ENCODE data around the gene POP5. TPM values are rescaled to one million over a fixed set of nuclear protein-coding genes. Genes with fewer than 3 reads are reported as not detected.
A peak's percentile ranks its signal among the peaks of the same experiment; 100 is the strongest.

POP5 gene, protein sequence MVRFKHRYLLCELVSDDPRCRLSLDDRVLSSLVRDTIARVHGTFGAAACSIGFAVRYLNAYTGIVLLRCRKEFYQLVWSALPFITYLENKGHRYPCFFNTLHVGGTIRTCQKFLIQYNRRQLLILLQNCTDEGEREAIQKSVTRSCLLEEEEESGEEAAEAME
- total RNA-seq = 10 to 100 TPM; 42.9 to 86.8 (median 59.0) TPM
- 100 to 1,000 TPM; 116 to 141 TPM for polyA plus RNA-seq
- 21.7 reads per million, percentile 52 among the genes with 10 or more reads in this experiment for total RNA-seq

- Histone ChIP-seq H3K4me1 (ENCODE audit: control insufficient read depth in 2 of 2, insufficient read depth in 2 of 2, low read length in 2 of 2) (peaks cover 4 to 21% of the 10 kb centered on the region in 2 donors), H3K9me3 (ENCODE audit: control insufficient read depth in 2 of 3, low read length in 3 of 3) (no peaks in the 10 kb centered on the region), H3K27me3 (ENCODE audit: control insufficient read depth in 2 of 2, insufficient read depth in 2 of 2, low read length in 2 of 2) (no peaks in the 10 kb centered on the region), H3K4me3 (ENCODE audit: low read length) (peak within 1 kb of the TSS; percentile 99), H3K36me3 (ENCODE audit: control insufficient read depth in 2 of 3, insufficient read depth in 3 of 3, low read length in 3 of 3) (peaks cover 4 to 29% (median 11%) of the 10 kb centered on the region in 3 experiments), H3K27ac (ENCODE audit: low read depth, low read length) (peak within 1 kb of the TSS; percentile 77)
- H3K36me3 Mint-ChIP-seq = peaks cover 0 to 12% (median 3%) of the 10 kb centered on the region in 5 donors
- peak; percentile 72 to 93 (median 89) for DNase-seq
- CTCF ChIA-PET = interaction anchor here (0.6 to 2.6 kb wide), 8 partner anchors 63 to 1918 kb away, joined by 3 to 16 read pairs (median 4); no protein-coding TSS in a partner anchor
- H3K27ac Mint-ChIP-seq = peak within 1 kb of the TSS; percentile 81 to 97 (median 94)
- POLR2A ChIA-PET = interaction anchor here (0.5 to 4.5 kb wide), 23 partner anchors 7 to 641 kb away, joined by 3 to 26 read pairs (median 4); partner anchors contain the start of genes COQ5, COX6A1, DYNLL1 and MLEC
- peak within 1 kb of the TSS; percentile 95 to 99 (median 98) for H3K4me3 Mint-ChIP-seq
- peaks cover 0 to 4% (median 0%) of the 10 kb centered on the region in 11 donors for H3K9me3 Mint-ChIP-seq
- H3K27me3 Mint-ChIP-seq = peaks cover 0 to 27% (median 7%) of the 10 kb centered on the region in 5 donors
- ATAC-seq = peak; percentile 97
- H3K4me1 Mint-ChIP-seq = peaks cover 24 to 47% (median 34%) of the 10 kb centered on the region in 7 donors
- intact Hi-C loops (cut with micrococcal nuclease) = loop anchor here (1.0 to 10.0 kb wide), 13 partner anchors 47 to 1921 kb away; partner anchors contain the start of genes ACADS (in 2 of the 2), RNF10 (in 2 of the 2), C12orf43 (in 1 of the 2) and COQ5 (in 1 of the 2)
Observed at GRCh38 chr12:120580787-120581723, at the start of gene POP5. Gene POP5, minus strand, starts transcription at chr12:120581402. Its CDS starts 40 bp downstream, at chr12:120581362.

DNA sequence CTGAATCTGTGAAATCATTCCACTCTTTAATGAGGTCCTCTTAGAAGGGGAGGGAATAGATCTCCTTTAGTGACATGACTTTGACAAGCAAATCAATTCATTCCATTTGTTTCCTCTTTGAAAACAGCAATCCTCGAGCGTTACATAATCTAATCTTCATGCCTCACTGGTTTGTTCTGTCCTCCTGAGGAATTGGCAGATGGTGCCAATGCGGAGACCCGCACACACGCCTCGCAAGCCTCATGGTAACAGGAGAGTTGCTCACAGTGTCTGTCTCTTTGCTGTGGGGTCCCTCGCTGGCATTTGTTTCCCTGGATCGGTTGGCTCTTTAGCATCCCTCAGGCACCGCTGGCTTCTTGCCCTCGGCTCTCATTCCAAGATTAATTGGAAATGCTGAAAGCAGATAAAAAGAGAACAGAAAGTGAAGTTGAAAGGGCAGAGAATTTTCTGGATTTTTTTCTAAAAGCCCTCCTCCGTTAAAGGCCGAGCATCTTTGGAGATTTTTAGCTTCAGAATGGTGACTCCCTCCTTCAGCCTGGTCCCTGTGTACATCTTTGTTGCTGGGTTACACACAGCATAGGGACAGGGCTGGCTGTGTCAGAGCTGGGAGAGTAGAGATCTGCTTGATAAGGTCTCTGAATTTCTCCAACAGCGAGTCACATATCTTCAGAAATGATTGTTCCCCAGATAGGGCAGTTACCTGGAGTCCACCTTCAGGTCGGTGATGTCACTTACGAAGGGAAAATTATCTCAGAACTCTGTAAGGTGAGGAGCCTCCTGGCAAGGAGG is 49.1 kb upstream of the POP5 start:
- Histone ChIP-seq H3K27ac (ENCODE audit: low read depth, low read length) (no peak overlapping the region), H3K9me3 (ENCODE audit: control insufficient read depth in 2 of 3, low read length in 3 of 3) (no peaks in the 10 kb centered on the region), H3K4me1 (ENCODE audit: control insufficient read depth in 2 of 2, insufficient read depth in 2 of 2, low read length in 2 of 2) (no peaks in the 10 kb centered on the region), H3K4me3 (ENCODE audit: low read length) (no peak overlapping the region), H3K36me3 (ENCODE audit: control insufficient read depth in 2 of 3, insufficient read depth in 3 of 3, low read length in 3 of 3) (no peaks in the 10 kb centered on the region), H3K27me3 (ENCODE audit: control insufficient read depth in 2 of 2, insufficient read depth in 2 of 2, low read length in 2 of 2) (no peaks in the 10 kb centered on the region)
- Mint-ChIP-seq H3K36me3 (no peaks in the 10 kb centered on the region), H3K27me3 (peaks cover 0 to 27% (median 5%) of the 10 kb centered on the region in 5 donors), H3K9me3 (no peaks in the 10 kb centered on the region), H3K4me3 (no peak overlapping the region), H3K4me1 (no peaks in the 10 kb centered on the region), H3K27ac (no peak overlapping the region)
- DNase-seq = no peak
- POLR2A ChIA-PET = no interaction called here
- intact Hi-C loops (cut with micrococcal nuclease) = no loop called here
- ATAC-seq = no peak
- CTCF ChIA-PET = no interaction called here

- Mint-ChIP-seq H3K36me3 (no peaks in the 10 kb centered on the region), H3K27me3 (peaks cover 0 to 19% (median 5%) of the 10 kb centered on the region in 5 donors), H3K4me1 (no peaks in the 10 kb centered on the region), H3K4me3 (no peak overlapping the region), H3K27ac (no peak overlapping the region), H3K9me3 (no peaks in the 10 kb centered on the region)
- CTCF ChIA-PET = no interaction called here
- H3K36me3 ChIP-seq (ENCODE audit: control insufficient read depth in 2 of 3, insufficient read depth in 3 of 3, low read length in 3 of 3) = no peaks in the 10 kb centered on the region
- no peaks in the 10 kb centered on the region for H3K27me3 ChIP-seq (ENCODE audit: control insufficient read depth in 2 of 2, insufficient read depth in 2 of 2, low read length in 2 of 2)
- no peak overlapping the region for H3K4me3 ChIP-seq (ENCODE audit: low read length)
- DNase-seq (no peak), ATAC-seq (no peak)
- intact Hi-C loops (cut with micrococcal nuclease) = no loop called here
- no peaks in the 10 kb centered on the region for H3K4me1 ChIP-seq (ENCODE audit: control insufficient read depth in 2 of 2, insufficient read depth in 2 of 2, low read length in 2 of 2)
- H3K9me3 ChIP-seq (ENCODE audit: control insufficient read depth in 2 of 3, low read length in 3 of 3) = no peaks in the 10 kb centered on the region
- POLR2A ChIA-PET = no interaction called here
- no peak overlapping the region for H3K27ac ChIP-seq (ENCODE audit: low read depth, low read length)
Observed at GRCh38 chr12:120628919-120629318, 47.7 kb upstream of the POP5 start.

DNA sequence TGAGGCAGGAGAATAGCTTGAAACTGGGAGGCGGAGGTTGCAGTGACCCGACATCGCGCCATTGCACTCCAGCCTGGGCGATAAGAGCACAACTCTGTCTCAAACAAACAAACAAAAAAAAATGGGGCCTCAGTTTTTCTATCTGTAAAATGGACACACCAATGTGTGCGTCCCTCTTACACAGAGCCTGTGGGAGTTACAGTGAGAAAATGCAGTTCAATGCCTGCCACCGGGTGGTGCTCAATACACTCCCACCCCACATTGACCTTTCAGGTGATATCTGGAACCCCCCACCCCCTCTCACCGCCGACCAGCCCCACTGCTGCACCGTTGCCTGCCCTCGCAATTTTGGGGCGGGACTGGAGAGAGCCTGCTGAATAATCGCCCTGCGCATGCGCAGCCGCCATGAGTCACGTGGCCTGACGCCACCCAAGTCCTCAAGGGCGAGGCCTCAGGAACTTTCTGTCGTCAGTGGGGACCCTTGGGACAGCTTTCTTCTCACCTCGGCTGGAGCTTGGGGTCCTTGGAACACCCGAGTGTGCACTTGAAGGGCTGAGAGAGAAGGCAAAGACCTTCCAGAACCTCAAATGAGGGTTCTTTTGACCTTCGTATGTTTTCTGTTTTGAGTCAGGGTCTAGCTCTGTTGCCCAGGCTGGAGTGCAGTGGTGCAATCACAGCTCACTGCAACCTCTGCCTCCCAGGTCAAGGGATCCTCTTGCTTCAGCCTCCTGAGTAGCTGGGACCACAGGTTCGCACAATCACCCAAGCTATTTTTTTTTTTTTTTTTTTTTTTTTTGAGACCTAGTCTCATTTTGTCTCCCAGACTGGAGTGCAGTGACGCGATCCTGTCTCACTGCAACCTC is 44.6 kb upstream of the POP5 start:
- Mint-ChIP-seq H3K27ac (no peak overlapping the region), H3K27me3 (peaks cover 1 to 13% (median 2%) of the 10 kb centered on the region in 5 donors), H3K4me3 (no peak overlapping the region), H3K4me1 (no peaks in the 10 kb centered on the region), H3K36me3 (no peaks in the 10 kb centered on the region), H3K9me3 (no peaks in the 10 kb centered on the region)
- POLR2A ChIA-PET = interaction anchor here (0.7 kb wide), 1 partner anchor 147 kb away, joined by 3 read pairs; no protein-coding TSS in a partner anchor
- Histone ChIP-seq H3K4me3 (ENCODE audit: low read length) (no peak overlapping the region), H3K27me3 (ENCODE audit: control insufficient read depth in 2 of 2, insufficient read depth in 2 of 2, low read length in 2 of 2) (no peaks in the 10 kb centered on the region), H3K4me1 (ENCODE audit: control insufficient read depth in 2 of 2, insufficient read depth in 2 of 2, low read length in 2 of 2) (no peaks in the 10 kb centered on the region), H3K36me3 (ENCODE audit: control insufficient read depth in 2 of 3, insufficient read depth in 3 of 3, low read length in 3 of 3) (no peaks in the 10 kb centered on the region), H3K27ac (ENCODE audit: low read depth, low read length) (no peak overlapping the region), H3K9me3 (ENCODE audit: control insufficient read depth in 2 of 3, low read length in 3 of 3) (no peaks in the 10 kb centered on the region)
- intact Hi-C loops (cut with micrococcal nuclease) = no loop called here
- CTCF ChIA-PET = interaction anchor here (0.8 kb wide), 1 partner anchor 23 kb away, joined by 3 read pairs; no protein-coding TSS in a partner anchor
- DNase-seq (peak in 2 of 9 donors; percentile 2), ATAC-seq (no peak)

DNA sequence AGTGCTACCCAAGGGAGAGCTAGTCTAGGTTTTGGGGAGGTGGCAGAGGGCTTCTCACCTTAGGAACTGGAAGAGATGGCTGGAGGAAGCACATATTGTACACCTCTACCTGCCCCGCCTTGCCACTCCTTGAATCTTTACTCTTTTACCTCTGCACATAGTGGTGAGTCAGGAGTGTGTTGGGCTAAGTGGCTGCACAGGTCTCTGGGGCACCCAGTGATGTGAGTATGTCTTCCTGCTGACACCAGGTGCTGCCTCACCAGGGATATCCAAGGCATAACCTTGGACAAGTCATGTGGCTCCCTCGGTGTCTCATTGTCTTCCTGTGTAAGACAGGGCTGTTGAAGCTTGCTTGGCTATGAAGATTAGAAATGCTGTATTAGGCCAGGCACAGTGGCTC is 39.4 kb upstream of the POP5 start:
- Histone ChIP-seq H3K9me3 (ENCODE audit: control insufficient read depth in 2 of 3, low read length in 3 of 3) (no peaks in the 10 kb centered on the region), H3K27ac (ENCODE audit: low read depth, low read length) (no peak overlapping the region), H3K4me3 (ENCODE audit: low read length) (no peak overlapping the region), H3K27me3 (ENCODE audit: control insufficient read depth in 2 of 2, insufficient read depth in 2 of 2, low read length in 2 of 2) (no peaks in the 10 kb centered on the region), H3K4me1 (ENCODE audit: control insufficient read depth in 2 of 2, insufficient read depth in 2 of 2, low read length in 2 of 2) (no peaks in the 10 kb centered on the region), H3K36me3 (ENCODE audit: control insufficient read depth in 2 of 3, insufficient read depth in 3 of 3, low read length in 3 of 3) (no peaks in the 10 kb centered on the region)
- Mint-ChIP-seq H3K27me3 (peaks cover 18 to 33% (median 25%) of the 10 kb centered on the region in 5 donors), H3K4me1 (no peaks in the 10 kb centered on the region), H3K36me3 (peaks cover 0 to 4% (median 0%) of the 10 kb centered on the region in 5 donors), H3K27ac (no peak overlapping the region), H3K9me3 (peaks cover 0 to 5% (median 0%) of the 10 kb centered on the region in 11 donors), H3K4me3 (no peak overlapping the region)
- ChIA-PET POLR2A (no interaction called here), CTCF (no interaction called here)
- ATAC-seq (no peak), DNase-seq (no peak)
- intact Hi-C loops (cut with micrococcal nuclease) = no loop called here
